Measurements from ENCODE around the gene PSMB5. TPM values are rescaled to one million over a fixed set of nuclear protein-coding genes. Genes with fewer than 3 reads are reported as not detected.

Gene PSMB5
- total RNA-seq, 3 donors from 2014 or later (not counting 1 experiment from before 2014, with no cell fraction given) = 15.7 to 19.1 (median 16.4) TPM

DNA sequence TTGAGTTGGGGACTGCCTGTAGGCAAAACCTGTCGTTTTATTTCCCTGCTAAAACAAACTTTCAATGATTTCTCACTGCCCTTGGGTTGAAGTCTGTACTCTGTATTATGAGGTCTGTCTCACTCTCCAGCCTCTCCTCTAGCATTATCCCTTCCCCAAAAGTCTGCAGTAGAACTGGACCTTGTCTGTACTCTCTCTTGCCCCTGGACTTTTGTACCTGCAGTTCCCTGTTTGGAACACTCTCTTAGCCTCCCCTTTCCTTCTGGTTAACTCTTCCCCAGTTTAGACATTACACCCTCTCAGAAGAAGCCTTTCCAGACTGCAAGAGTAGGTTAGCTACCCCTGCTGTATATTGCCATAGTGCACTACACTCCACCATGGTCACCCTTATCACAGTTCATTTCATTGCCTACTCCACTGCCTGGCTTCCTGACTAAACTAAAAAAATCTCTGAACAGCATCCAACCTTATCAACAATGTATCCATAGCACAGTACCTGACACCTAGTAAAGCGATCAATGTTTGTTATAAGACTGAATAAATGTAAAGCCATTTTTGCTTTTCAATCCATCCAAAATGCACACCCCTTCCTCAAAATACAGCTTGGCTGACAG lies 48.7 kb downstream of the PSMB5 start:
- H3K4me1 ChIP-seq (ENCODE audit: control insufficient read depth, insufficient read depth, low read length) = peaks cover 21% of the 10 kb centered on the region
- H3K4me1 Mint-ChIP-seq = no peaks in the 10 kb centered on the region
- TF ChIP-seq, protein P1, sequence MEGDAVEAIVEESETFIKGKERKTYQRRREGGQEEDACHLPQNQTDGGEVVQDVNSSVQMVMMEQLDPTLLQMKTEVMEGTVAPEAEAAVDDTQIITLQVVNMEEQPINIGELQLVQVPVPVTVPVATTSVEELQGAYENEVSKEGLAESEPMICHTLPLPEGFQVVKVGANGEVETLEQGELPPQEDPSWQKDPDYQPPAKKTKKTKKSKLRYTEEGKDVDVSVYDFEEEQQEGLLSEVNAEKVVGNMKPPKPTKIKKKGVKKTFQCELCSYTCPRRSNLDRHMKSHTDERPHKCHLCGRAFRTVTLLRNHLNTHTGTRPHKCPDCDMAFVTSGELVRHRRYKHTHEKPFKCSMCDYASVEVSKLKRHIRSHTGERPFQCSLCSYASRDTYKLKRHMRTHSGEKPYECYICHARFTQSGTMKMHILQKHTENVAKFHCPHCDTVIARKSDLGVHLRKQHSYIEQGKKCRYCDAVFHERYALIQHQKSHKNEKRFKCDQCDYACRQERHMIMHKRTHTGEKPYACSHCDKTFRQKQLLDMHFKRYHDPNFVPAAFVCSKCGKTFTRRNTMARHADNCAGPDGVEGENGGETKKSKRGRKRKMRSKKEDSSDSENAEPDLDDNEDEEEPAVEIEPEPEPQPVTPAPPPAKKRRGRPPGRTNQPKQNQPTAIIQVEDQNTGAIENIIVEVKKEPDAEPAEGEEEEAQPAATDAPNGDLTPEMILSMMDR (IDR thresholded peaks at IDR 0.05) = no peak
- intact Hi-C loops (cut with micrococcal nuclease) = loop anchor here (1.0 to 2.0 kb wide), 2 partner anchors 72 to 415 kb away; no protein-coding TSS in a partner anchor
- H3K27ac ChIP-seq (ENCODE audit: low read length) = no peak overlapping the region
- no peaks in the 10 kb centered on the region for H3K9me3 ChIP-seq (ENCODE audit: control insufficient read depth, insufficient read depth, low read length)
- H3K4me3 Mint-ChIP-seq = no peak overlapping the region
- H3K27me3 ChIP-seq (ENCODE audit: control insufficient read depth, insufficient read depth, low read length) = peaks cover 13% of the 10 kb centered on the region
- WGBS (ENCODE audit: insufficient coverage) = 75% methylated on average over 1 of the region's 2 CpGs
- H3K27ac Mint-ChIP-seq = no peak overlapping the region
- peaks cover 9% of the 10 kb centered on the region for H3K36me3 ChIP-seq (ENCODE audit: control insufficient read depth, insufficient read depth, low read length)
- H3K9me3 Mint-ChIP-seq = no peaks in the 10 kb centered on the region
- H3K36me3 Mint-ChIP-seq = no peaks in the 10 kb centered on the region
- H3K4me3 ChIP-seq (ENCODE audit: low read length) = no peak overlapping the region
- ATAC-seq (no peak), DNase-seq (no peak)
- peaks cover 0 to 1% of the 10 kb centered on the region in 2 donors for H3K27me3 Mint-ChIP-seq (ENCODE audit: low read depth in 2 of 2)

DNA sequence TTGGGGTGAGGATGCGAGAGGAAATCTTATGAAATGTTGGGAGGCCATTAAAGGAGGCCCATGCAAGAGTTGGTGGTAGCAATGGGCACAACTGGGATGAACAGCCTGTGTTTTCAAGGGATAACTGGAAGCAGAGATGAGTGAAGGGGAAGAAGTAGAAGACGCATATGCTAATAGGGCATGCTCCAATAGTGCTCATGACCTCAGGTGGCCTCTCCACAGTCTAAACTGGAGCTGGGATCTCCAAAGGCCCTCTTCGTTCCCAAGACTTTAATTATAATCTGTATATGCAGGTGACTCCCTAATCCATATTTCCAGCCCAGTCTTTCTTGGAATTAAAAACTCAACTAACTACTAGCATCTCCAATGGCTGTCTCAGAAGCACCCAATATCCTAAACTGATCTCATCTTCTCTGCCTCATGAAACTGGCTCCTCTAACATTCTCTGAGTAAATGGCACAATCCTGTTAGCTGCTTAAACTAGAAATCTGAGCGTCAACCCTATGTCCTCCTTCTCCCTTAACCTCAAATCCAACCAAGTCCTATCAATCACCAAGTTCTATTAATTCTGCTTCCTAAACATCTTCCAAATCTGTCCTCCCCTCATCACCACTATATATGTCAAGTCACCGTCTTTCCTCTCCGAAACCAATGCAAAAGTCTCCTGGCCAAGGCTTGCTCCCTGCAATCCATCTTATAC lies 49.6 kb downstream of the PSMB5 start:
- Histone ChIP-seq H3K27me3 (ENCODE audit: control insufficient read depth, insufficient read depth, low read length) (peaks cover 16% of the 10 kb centered on the region), H3K4me3 (ENCODE audit: low read length) (no peak overlapping the region), H3K36me3 (ENCODE audit: control insufficient read depth, insufficient read depth, low read length) (peaks cover 9% of the 10 kb centered on the region), H3K27ac (ENCODE audit: low read length) (no peak overlapping the region), H3K9me3 (ENCODE audit: control insufficient read depth, insufficient read depth, low read length) (no peaks in the 10 kb centered on the region), H3K4me1 (ENCODE audit: control insufficient read depth, insufficient read depth, low read length) (peaks cover 28% of the 10 kb centered on the region)
- Mint-ChIP-seq H3K4me1 (peaks cover under 1 to 1% of the 10 kb centered on the region in 2 donors), H3K27me3 (ENCODE audit: low read depth in 2 of 2) (peaks cover 0 to 3% of the 10 kb centered on the region in 2 donors), H3K4me3 (no peak overlapping the region), H3K36me3 (no peaks in the 10 kb centered on the region), H3K27ac (no peak overlapping the region), H3K9me3 (no peaks in the 10 kb centered on the region)
- TF ChIP-seq, protein P1 (IDR thresholded peaks at IDR 0.05) = no peak
- DNase-seq (no peak), ATAC-seq (no peak)
- intact Hi-C loops (cut with micrococcal nuclease) = loop anchor here (5.0 kb wide), 1 partner anchor 163 kb away; no protein-coding TSS in a partner anchor
- WGBS (ENCODE audit: insufficient coverage) = 97% methylated on average over 6 of the region's 6 CpGs

DNA sequence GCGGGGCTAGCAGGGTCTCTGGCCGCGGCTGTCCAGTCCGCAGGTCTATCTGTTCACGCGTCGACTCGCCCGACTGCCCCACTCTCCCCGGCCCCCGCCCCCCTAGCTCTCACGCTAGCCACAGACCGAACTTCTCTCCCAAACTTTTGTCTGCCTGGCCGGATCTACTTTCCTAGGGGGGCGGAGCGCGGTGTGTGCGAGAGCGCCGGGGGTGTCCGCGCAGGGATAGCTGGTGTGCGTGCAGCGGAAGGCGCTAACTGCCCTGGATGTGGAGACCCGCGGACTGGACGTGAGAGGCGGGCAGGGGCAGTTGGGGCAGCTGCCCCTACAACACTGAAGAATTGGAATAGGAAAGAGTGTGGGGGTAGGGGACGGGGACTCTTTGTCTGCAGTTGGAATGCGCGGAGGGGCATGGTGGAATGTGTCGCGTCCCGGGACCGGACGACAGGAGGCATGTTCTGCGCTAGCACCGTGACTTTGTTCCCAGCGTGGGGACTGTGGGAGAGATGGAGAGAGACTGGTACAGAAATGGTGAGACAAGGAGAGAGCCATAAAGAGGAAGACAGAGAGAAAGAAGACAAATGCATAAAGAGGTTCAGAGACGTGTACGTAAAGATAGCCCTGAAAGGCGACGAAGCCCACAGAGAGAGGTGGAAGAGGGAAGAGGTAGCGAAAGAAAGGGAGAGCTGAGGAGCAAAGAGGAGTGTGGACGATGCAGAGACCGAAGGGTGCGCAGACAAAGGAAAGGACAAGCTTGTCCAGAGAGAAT lies 52.0 kb downstream of the PSMB5 start, which contains the start of gene AJUBA:
AJUBA (minus strand) TSS at position 75 of the 769 bp plus-strand sequence. CDS start 285 bp downstream, outside the sequence.
- Mint-ChIP-seq H3K27me3 (ENCODE audit: low read depth in 2 of 2) (peaks cover 0 to 8% of the 10 kb centered on the region in 2 donors), H3K27ac (no peak within 1 kb of the TSS), H3K36me3 (no peaks in the 10 kb centered on the region), H3K4me1 (peaks cover 4 to 6% of the 10 kb centered on the region in 2 donors), H3K4me3 (no peak within 1 kb of the TSS), H3K9me3 (no peaks in the 10 kb centered on the region)
- Histone ChIP-seq H3K27me3 (ENCODE audit: control insufficient read depth, insufficient read depth, low read length) (peaks cover 16% of the 10 kb centered on the region), H3K4me3 (ENCODE audit: low read length) (peak within 1 kb of the TSS; percentile 65), H3K27ac (ENCODE audit: low read length) (no peak within 1 kb of the TSS), H3K36me3 (ENCODE audit: control insufficient read depth, insufficient read depth, low read length) (peaks cover 2% of the 10 kb centered on the region), H3K9me3 (ENCODE audit: control insufficient read depth, insufficient read depth, low read length) (no peaks in the 10 kb centered on the region), H3K4me1 (ENCODE audit: control insufficient read depth, insufficient read depth, low read length) (peaks cover 28% of the 10 kb centered on the region)
- TF ChIP-seq, protein P1 (IDR thresholded peaks at IDR 0.05) = no peak
- under 1% methylated on average over 48 of the region's 48 CpGs for WGBS (ENCODE audit: insufficient coverage)
- ATAC-seq = peak; percentile 73 to 74 (median 73)
- peak; percentile 53 to 83 for DNase-seq
- intact Hi-C loops (cut with micrococcal nuclease) = loop anchor here (1.0 to 5.0 kb wide), 5 partner anchors 9 to 596 kb away; no protein-coding TSS in a partner anchor
